Activated CD8-positive, alpha-beta memory T cell treated with anti-CD3 and anti-CD28 coated beads, Interleukin-2, amount 50 U/mL, for 4 hours (primary cell): Measurements from ENCODE around the gene COL13A1.

Experiments
- DNase-seq: peaks from one replicate; pipeline ENCODE4 v3.0.0-alpha.2; 2020

Gene COL13A1

GRCh38 chr10:69955211-69955805 is 153.6 kb downstream of the COL13A1 start:
- DNase-seq, result no peak

- DNase-seq, result no peak
These were observed 154.4 kb downstream of the COL13A1 start for GRCh38 chr10:69955897-69956740.

GRCh38 chr10:69956741-69957230 is 155.1 kb downstream of the COL13A1 start:
- DNase-seq, result no peak

- DNase-seq, result no peak
These were observed 155.7 kb downstream of the COL13A1 start for GRCh38 chr10:69957241-69957885.

- no peak for DNase-seq
These were observed 156.3 kb downstream of the COL13A1 start for GRCh38 chr10:69957886-69958555.

GRCh38 chr10:69958556-69958902 is 156.8 kb downstream of the COL13A1 start:
- no peak for DNase-seq

- DNase-seq, result no peak
These were observed 158.2 kb downstream of the COL13A1 start for GRCh38 chr10:69959911-69960310.

- no peak for DNase-seq
These were observed 158.9 kb downstream of the COL13A1 start for GRCh38 chr10:69960606-69960987.

- no peak for DNase-seq
These were observed 159.5 kb downstream of the COL13A1 start for GRCh38 chr10:69960988-69961880.

GRCh38 chr10:69961881-69962745 is 160.4 kb downstream of the COL13A1 start:
- DNase-seq, result no peak

- DNase-seq, result no peak
These were observed 161.0 kb downstream of the COL13A1 start for GRCh38 chr10:69962746-69963135.

- no peak for DNase-seq
These were observed 161.6 kb downstream of the COL13A1 start for GRCh38 chr10:69963178-69963834.

- no peak for DNase-seq
These were observed 162.4 kb downstream of the COL13A1 start for GRCh38 chr10:69963835-69964710.

GRCh38 chr10:69965086-69965485 is 163.4 kb downstream of the COL13A1 start:
- no peak for DNase-seq

GRCh38 chr10:69965919-69966662 is 164.4 kb downstream of the COL13A1 start:
- no peak for DNase-seq

- DNase-seq, result no peak
These were observed 167.1 kb downstream of the COL13A1 start for GRCh38 chr10:69968830-69969229.

- no peak for DNase-seq
These were observed 168.3 kb downstream of the COL13A1 start for GRCh38 chr10:69969977-69970376.

- DNase-seq, result no peak
These were observed 171.3 kb downstream of the COL13A1 start for GRCh38 chr10:69972981-69973397.

GRCh38 chr10:69973678-69974077 is 172.0 kb downstream of the COL13A1 start:
- no peak for DNase-seq
